Activated CD4-positive, alpha-beta T cell treated with anti-CD3 and anti-CD28 coated beads for 24 hours (primary cell): ENCODE measurements around the gene OR6B2.

Source experiments
- DNase-seq, 2 donors: peaks; one replicate each; pipeline ENCODE4 v3.0.0-alpha.2; 2020; ENCODE audit warnings: low read depth in 2 of 2

OR6B2 gene

DNA sequence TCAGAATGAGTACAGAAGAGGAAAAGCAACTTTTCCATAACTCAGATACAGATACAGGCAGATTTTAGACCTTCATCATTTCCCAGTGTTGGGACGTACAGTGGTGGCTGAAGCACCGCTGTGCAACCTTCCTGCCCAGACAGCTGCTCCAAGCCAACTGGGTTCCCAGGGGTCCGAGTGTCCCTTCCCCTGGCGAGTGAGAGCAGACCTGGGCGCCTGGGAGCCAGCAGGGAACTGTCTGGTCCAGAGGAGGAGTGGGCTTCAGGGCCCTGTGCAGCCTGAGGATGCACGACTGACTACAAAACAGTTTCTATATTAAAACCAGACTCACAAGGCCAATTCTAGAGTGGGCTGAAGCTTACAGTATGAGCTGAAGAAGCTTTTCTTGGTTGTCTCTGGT is 11.1 kb upstream of the OR6B2 start:
- no peak for DNase-seq

DNA sequence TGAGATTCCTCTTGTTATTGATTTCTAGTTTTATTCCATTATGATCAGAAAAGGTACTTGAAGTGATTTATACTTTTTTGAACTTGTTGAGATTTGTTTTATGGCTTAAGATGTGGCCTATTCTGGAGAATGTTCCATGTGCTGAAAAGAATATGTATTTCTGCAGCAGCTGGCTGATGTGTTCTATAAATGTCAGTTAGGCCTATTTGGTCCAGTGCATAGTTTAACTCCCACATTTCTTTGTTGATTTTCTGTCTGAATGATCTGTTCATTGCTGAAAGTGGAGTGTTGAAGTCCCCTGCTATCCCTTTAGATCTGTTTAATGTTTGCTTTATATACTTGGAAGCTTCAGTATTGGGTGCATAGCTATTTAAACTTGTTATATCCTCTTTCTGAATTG is 7.1 kb upstream of the OR6B2 start:
- DNase-seq, result no peak

DNA sequence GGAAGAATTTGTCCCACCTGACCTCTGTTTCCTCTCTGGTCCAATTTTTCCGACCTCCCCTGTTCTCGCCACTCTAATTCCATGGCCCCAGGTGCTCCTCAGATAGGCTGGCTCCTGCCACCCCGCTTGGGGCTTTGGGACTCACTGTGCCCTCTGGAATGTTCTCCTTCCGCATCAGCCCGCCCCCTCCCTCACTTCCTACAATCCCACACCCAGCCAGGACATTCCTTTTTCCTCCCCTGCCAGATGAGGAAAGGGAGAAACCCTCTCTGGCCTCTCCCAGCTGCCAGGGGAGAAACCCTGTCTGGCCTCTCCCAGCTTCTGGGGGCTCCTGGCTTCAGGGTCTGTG is 3.1 kb upstream of the OR6B2 start:
- DNase-seq, result no peak

DNA sequence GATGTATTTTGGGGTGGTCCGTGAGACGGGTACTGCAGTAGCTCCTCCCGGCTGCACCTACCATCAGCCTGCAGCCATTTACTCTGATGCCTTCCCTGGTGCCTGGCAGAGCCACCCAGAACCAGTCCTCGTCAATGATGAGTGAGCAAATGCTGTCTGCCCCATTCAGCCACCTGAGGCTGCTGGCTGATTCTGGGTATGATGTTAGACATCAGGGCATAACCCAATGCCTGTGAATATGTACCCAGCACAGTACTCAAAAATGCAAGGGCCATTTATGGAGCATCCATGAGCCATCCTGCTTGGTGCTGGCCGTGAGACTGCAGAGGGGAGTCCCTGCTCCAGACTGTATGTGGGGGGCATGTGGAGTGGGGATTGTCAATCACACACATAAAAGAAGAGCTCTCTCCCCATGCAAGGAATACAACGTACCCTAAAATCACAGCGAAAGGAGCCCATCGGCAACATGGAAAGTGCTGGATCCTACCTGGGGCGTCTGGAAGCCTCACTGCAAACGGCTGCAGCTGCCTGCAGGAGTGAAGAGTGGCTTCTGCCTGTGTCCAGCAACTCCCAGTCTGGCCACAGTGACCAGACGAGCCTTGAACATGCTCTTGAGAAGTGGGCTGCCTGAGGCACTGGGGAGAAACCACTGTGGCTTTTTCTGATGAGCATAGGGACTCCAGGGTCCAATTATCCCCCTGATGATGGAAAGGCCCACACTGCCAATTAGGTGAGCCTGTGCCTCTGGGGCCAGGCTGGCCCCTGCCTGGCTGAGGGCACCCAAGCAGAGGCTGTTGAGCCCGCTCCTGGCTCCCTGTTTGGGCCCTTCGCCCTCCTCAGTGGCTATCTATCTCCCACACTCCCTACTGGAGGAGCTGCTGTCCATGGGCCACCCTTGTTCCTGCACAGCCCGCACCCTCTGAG is 2.4 kb upstream of the OR6B2 start:
- DNase-seq, result no peak

DNA sequence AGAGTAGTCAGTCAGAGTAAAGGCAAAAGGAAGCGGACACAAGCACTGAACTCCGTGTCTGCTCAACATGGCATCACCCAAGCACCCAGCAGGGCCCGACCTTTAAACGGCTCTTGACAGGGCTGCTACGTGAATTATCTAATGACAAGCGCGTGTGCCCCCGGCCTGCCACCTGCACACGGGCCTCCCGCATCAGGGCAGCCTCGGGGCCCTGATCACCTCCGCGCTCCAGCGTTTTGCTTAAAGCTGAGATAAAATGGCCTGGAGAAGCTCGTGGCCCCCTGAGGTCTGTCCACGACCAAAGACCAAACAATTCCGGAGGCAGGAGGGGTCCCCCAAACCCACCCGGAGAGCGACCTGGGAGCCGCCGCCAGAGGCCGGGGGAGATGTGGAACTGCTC is 5.5 kb downstream of the OR6B2 start:
- DNase-seq, result no peak

DNA sequence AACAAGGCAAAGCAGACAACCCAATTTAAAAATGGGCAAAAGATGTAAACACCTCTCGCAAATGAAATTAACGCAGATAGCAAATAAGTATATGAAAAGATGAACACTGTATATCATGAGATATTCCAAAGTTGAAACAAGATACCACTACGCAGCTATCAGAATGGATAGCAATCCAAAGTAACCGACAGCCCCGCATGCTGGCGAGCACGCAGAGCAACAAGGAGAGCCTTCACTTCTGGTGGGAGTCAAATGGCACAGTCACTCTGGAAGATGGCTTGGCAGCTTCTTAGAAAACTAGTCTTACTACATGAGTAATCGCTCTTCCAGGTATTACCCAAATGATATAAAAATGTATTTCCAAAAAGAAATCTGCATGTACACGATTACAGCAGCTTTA is 6.4 kb downstream of the OR6B2 start:
- DNase-seq, result no peak

DNA sequence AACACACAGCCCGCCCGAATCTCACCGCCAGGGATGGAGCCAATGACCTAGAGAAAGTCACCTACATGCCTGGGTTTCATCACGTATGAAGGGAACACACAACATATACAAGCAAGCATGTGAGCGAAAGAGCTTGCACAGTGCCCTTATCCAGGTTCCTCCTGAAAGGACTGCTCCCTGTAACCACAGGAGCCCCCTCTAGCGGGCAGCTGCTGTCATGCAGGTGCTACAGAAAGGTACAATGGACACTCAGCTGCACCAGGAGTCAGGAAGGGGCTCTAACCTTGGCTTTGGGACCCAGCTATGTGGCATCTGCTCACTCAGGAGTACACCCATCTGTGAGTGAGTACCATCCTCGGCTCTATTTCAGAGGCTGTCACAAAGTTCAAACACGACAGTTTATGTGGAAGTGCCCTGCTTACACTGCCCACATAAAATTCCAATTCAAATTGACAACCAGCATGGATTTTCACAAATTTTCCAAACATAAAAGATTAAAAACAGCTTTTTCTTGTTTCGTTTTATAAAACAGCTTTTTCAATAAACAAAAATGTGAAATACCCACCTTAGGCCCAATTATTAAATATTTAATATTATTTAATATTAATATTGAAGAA is 8.6 kb downstream of the OR6B2 start:
- DNase-seq, result peak; percentile 40 to 59

DNA sequence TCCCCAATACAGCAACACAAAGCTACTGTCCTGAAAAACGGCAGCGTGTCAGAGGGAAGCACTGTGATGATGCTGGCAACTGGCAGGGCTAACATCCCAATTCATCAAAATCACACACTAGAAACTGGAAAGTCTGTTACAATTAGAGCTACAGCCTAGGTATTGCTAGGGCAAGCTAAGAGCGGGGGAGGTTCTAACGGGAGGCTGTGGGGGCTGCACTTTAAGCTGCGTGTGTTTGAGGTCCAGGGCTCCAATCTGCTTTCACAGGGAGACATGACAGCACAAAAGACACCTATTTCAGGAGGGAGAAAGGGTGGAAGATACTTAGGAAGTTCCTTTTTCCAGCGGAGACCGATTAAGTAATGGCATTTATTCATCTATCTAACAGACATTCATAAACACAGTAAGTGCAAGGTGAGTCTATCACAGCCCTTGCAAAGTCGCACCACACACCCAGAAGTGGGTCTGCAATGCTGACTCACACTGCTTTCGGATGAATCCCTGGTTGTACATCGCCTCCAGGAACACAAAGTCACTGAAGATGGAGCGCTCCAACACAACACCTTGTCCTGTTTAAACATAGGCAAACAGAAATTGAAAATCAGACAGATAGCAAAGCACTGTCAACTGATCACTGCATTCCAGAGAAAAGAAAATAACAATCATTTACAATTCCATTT is 12.0 kb downstream of the OR6B2 start:
- DNase-seq, result no peak

DNA sequence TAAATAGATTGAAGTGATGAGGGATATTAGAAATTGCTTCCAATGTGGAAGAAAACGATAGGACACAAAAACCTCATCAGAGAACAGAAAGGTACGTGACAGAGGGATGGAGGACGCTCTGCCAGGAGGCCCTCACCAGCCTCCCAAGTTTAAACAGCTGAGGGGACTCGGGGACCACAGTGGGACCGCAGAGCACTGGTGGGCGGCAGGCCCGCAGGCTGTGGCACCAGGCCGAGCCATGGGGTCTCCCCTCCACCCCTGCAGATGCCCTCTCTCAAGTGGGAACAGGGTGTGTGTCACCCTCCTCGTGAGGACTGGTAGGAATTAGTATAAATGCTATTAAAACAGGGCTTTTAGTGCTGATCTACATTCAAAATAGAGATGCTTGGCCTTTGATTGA is 15.9 kb downstream of the OR6B2 start:
- DNase-seq, result no peak

DNA sequence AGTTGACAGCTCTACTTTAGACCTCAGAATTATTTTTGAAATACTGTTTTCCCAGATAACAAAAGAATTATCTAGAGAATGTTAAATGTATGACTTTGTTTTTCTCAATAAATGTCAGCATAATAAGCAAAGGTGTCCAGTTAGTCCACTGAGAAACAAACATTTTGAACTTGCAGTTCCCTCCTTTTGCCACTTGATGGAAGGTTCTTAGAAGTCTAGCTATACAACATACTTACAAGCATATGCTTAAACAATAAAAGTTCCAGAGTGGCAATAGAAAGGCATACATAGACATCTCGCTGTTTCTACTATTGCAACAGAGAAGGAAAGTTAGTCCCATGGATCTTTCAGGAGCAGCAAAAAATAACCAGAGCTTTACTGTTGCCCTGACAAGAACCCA is 16.9 kb downstream of the OR6B2 start:
- DNase-seq, result no peak

DNA sequence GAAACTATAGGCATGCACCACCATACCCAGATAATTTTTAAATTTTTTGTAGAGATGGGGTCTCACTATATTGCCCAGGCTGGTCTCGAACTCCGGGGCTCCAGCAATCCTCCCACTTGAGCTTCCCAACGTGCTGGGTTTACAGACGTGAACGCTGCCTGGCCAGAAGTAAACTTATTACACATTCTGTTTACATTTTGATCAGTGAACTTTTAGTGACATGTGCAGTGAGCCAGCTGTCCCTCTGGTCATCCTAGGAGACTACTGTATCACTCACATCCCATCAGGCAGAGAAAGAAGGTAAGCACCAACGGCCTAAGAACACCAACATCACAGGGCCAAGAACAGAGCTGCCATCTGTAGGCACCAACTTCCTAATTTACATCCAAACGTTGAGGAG is 27.2 kb downstream of the OR6B2 start:
- DNase-seq, result no peak

DNA sequence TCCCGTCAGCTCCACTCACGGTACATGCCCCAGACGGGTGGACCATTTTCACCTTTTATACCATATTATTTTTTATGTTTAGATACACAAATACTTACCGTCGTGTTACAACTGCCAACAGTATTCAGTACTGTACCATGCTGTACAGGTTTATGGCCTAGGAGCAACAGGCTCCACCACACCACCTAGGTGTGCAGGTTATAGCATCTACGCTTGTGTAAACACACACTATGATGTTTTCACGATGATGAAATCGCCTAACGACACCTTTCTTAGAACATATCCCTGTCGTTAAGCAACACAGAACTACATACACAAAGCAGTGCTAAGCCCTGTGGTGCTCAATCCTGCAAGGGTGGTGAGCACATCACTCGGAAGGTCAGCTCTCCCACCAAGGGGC is 29.6 kb downstream of the OR6B2 start:
- DNase-seq, result no peak

DNA sequence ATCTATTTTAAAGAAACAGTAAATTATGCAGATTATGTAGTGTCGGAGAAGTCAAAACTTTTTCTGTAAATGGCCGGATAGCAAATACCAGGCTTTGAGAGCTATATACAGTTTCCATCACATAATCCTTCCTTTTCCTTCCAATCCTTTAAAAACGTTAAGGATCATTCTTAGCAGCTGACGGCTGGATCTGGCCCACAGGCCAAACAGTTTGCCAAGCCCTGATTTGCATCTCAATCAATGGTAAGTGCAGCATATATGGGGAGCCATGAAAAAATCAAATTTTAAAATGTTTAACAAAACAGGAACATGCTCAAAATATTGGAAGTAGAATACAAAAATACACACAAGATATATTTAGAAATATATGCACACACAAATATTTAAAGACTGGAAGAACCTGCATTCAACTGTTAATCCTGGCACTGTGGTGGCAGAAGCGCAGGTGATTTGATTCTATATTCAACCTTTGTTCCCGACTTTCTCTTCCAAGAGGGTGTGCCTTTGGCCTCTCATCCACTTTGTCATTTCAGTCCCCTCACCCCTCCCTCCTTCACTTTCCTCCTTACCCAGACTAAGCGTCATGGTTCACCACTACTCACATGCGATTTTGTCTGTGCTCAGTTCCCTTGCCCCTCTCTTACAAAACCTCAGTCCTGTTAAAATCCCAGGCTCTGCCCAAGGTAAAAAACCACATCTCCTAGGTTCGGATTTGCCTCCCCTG is 32.4 kb downstream of the OR6B2 start:
- DNase-seq, result no peak

DNA sequence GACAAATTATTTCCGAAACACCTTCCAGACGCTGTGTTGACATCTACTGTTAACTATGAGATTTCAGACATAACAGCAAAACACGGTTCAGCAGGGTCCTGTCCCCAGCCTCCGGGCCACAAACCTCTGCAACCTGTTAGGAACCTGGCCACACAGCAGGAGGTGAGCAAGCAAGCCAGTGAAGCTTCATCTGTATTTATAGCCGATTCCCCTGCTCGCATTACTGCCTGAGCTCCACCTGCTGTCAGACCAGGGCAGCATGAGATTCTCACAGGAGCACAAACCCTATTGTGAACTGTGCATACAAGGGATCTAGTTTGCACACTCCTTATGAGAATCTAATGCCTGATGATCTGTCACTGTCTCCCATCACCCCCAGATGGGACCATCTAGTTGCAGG is 36.1 kb downstream of the OR6B2 start:
- no peak for DNase-seq

DNA sequence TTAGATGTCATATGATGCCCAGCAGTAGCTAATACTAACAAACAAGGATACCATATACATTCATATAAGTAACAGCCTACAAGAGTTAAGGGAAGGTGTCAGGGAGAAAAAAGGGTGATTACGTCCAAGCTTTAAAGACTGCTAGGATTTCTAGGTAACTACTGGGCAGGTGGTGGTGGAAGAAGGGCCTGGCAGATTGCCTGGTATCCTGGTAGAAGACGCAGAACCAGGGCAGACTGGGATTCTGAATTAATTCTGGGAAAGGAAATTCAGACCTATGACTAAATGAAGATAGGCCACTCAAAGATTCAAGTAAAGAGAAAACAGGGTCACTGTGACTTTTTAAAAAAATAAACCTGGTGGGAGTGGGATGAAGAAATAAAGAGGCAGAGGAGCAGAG is 36.9 kb downstream of the OR6B2 start:
- no peak for DNase-seq

DNA sequence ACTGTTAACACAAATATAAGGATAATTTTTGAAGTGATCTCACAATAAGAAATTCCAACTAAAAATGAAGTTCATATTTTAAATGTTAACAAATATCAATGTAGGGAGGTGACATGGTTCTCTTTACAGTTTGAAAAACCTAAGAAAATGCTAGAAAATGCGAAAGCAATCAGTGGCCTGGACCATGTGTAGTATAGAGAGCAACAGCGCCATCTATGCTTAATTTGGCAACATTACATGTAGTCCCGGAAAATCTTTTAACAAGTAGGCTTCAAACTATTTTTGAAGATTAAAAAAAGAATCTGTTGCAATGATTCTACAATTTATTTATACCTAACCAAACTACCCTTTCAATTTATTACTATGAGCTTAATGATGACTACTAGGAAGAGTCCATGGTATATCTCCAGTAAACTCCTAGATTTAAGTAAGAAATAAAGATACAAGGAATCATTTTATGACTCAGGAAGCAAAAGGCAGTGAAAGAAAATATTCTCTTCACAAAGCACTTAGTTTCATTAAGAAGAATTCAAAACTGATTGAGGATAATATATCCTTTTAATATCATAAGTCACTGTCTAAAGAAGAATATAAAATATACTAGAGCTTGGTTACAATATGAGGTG is 38.4 kb downstream of the OR6B2 start:
- DNase-seq, result no peak

DNA sequence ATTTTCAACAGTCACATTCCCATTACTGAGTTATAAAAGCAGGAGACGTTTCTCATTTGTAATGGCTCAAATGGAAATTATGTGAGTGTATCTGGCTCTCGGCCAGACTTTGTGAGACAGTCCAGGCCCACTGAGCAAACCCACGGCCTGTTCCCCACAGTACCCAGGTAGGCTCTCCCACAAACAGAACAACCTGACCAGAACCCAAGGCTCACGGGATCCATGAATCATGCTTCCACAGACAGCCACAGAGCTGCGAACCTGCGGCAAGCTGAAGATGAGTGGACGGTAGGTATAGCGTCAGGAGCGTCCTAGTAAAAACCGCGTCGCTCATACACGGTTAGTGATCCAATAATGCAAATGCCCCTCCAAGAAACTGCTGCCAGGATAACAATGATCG is 39.3 kb downstream of the OR6B2 start:
- DNase-seq, result no peak

DNA sequence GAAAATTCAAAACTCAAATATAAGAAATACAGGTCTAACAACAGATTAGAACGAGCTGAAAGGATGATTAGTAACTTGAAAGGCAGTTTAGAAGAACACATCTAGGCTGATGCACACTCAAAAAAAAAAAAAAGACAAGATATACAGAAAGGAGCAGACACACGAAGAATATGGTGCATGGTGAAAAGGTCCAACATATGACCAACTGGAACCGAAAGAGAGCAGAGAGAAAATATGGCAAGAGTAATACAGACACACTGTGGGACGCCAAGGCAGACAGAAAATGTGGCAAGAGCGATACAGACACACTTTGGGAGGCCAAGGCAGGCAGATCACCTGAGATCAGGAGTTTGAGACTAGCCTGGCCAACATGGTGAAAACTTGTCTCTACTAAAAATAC is 44.9 kb downstream of the OR6B2 start:
- DNase-seq, result no peak

DNA sequence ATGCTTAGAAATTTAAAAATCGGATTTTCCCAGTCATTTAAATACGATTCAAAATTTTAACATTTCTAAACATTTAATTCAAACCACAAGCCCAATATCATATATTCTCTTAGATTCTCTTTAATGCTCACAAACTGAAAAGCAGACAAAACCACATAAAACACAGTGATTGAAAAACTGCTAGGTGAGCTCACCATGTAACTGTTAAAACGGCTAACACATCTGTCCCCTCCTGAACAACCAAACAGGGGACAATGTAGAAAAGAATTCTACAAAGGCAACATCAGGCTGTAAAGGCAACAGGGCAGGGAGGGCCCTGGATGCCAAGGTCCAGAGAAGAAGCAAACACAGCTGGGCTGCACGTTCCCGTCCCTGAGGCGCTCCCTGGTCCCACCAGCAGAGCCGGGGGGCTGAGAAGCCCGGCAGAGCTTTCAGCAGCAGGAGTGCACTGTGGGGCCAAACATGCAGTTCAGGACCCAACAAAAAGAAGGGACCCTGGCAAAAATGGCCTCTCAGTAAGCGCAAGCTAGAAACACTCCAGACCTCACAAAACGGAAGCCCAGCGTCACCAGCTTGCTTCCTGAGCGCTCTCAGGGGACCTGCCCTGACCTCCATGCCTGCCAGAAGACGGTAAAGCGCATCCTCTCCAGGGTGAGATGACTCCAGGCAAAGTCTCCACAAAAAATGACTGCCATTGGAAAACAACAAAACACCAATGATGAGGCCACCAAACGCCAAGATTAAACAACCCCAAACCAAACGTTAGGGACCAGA is 45.6 kb downstream of the OR6B2 start:
- no peak for DNase-seq

DNA sequence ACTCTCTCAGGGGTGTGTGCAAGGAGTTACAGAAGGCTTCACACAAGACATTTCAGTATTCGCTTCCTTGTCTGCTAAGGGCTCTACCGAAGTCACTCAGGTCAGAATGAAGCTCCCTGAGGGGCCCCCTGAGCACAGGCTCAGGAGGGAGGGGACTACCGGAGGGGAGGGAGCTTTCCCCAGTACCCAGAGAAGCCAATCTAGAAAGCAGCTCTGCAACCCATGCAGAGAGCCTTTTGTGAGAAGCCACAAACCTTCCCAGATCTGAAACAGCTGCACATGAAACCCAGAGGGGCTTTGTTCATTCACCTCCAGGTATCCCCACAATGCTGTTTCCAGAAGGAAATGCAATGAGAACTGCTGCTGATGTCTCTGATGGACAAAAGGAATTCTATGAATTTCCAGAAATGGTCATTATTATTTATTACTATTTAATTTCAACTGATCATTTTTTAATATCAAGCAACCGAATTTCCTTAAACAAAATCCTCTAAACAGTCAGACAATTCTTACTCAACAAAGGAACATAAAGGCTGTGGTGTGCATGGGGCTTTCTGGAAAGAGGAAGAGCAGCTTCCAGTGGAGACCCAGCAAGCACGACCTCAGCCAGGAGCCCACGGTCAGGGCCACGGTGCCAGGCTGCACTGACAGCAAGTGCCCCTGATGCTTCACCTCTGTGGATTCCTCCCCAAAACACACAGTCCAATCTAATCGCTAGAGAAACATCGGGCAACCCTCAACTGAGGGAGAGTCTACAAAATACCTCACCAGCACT is 47.0 kb downstream of the OR6B2 start:
- DNase-seq, result no peak
